ENCODE measurements around the gene MTNR1A.

Gene MTNR1A

DNA sequence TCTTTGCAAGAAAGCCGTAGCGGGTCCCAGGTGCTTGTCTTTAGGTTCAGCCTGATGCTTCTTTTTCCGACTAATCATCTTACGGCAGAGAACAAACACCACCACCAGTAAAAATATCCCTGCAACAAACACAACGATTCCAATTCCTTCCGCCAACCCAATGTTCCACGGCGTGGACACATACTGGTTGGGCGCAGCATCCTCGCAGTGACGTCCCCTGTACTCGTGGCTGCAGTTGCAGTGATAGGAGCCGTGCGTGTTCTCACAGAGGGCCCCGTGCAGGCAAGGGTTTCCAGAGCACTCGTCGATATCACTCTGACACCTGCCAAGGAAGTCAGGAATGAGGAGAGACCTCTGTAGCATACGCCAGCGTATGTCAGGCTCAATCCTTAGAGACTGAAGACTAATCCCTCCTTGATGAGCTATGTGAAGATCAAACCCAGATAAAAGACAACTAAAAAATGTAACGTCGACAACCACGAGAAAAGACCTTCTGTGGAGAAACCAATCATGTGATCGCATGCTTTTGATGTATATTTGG is 41.6 kb upstream of the MTNR1A start (continued):
- TF ChIP-seq ZNF654 (tag by site-specific recombination; IDR thresholded peaks at IDR 0.05; ENCODE audit: low read depth) (no peak), ZNF416 (tag by site-specific recombination; IDR thresholded peaks at IDR 0.05) (no peak), ZNF600 (tag by site-specific recombination; IDR thresholded peaks at IDR 0.05) (no peak), ZNF341 (tag by site-specific recombination; IDR thresholded peaks at IDR 0.05; ENCODE audit: low read depth) (no peak), ZNF302 (tag by site-specific recombination; IDR thresholded peaks at IDR 0.05; ENCODE audit: low read depth) (no peak), ZNF121 (tag by site-specific recombination; IDR thresholded peaks at IDR 0.05) (no peak), ZNF48 (tag by site-specific recombination; IDR thresholded peaks at IDR 0.05) (no peak)
- TF ChIP-seq, protein P1, sequence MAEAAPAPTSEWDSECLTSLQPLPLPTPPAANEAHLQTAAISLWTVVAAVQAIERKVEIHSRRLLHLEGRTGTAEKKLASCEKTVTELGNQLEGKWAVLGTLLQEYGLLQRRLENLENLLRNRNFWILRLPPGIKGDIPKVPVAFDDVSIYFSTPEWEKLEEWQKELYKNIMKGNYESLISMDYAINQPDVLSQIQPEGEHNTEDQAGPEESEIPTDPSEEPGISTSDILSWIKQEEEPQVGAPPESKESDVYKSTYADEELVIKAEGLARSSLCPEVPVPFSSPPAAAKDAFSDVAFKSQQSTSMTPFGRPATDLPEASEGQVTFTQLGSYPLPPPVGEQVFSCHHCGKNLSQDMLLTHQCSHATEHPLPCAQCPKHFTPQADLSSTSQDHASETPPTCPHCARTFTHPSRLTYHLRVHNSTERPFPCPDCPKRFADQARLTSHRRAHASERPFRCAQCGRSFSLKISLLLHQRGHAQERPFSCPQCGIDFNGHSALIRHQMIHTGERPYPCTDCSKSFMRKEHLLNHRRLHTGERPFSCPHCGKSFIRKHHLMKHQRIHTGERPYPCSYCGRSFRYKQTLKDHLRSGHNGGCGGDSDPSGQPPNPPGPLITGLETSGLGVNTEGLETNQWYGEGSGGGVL (tag by site-specific recombination; IDR thresholded peaks at IDR 0.05), result no peak
- TF ChIP-seq, protein P2, sequence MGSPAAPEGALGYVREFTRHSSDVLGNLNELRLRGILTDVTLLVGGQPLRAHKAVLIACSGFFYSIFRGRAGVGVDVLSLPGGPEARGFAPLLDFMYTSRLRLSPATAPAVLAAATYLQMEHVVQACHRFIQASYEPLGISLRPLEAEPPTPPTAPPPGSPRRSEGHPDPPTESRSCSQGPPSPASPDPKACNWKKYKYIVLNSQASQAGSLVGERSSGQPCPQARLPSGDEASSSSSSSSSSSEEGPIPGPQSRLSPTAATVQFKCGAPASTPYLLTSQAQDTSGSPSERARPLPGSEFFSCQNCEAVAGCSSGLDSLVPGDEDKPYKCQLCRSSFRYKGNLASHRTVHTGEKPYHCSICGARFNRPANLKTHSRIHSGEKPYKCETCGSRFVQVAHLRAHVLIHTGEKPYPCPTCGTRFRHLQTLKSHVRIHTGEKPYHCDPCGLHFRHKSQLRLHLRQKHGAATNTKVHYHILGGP (tag by site-specific recombination; IDR thresholded peaks at IDR 0.05), result no peak
- TF ChIP-seq, protein P3, sequence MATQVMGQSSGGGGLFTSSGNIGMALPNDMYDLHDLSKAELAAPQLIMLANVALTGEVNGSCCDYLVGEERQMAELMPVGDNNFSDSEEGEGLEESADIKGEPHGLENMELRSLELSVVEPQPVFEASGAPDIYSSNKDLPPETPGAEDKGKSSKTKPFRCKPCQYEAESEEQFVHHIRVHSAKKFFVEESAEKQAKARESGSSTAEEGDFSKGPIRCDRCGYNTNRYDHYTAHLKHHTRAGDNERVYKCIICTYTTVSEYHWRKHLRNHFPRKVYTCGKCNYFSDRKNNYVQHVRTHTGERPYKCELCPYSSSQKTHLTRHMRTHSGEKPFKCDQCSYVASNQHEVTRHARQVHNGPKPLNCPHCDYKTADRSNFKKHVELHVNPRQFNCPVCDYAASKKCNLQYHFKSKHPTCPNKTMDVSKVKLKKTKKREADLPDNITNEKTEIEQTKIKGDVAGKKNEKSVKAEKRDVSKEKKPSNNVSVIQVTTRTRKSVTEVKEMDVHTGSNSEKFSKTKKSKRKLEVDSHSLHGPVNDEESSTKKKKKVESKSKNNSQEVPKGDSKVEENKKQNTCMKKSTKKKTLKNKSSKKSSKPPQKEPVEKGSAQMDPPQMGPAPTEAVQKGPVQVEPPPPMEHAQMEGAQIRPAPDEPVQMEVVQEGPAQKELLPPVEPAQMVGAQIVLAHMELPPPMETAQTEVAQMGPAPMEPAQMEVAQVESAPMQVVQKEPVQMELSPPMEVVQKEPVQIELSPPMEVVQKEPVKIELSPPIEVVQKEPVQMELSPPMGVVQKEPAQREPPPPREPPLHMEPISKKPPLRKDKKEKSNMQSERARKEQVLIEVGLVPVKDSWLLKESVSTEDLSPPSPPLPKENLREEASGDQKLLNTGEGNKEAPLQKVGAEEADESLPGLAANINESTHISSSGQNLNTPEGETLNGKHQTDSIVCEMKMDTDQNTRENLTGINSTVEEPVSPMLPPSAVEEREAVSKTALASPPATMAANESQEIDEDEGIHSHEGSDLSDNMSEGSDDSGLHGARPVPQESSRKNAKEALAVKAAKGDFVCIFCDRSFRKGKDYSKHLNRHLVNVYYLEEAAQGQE (tag by site-specific recombination; IDR thresholded peaks at IDR 0.05), result no peak

DNA sequence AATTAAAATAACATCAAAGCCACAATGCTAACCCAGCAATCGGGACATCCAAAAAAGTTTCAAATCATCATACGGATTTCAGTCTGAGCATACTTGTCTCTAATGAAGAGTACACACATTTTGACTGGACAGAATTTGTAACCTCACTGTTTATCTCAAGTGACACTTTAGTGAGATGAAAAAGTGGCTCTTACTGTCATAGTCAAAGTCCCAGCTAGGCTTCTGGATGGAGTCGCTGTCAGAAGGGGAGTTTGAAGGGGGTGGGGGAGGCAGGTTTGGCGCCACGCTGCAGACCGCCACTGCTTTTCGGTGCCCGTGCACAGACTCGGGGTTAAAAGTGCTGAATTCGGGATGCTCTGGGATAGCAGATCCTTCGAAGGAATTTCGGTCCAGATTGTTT is 41.0 kb upstream of the MTNR1A start:
- Histone ChIP-seq H3K27ac (ENCODE audit: extremely low read depth, low read depth, low read length) (no peak overlapping the region), H3K4me3 (ENCODE audit: low read depth, low read length) (no peak overlapping the region), H3K4me1 (ENCODE audit: control insufficient read depth, insufficient read depth, low read length) (no peaks in the 10 kb centered on the region), H3K36me3 (ENCODE audit: control insufficient read depth in 2 of 2, insufficient read depth in 1 of 2, low read length in 2 of 2) (peaks cover 21 to 90% of the 10 kb centered on the region in 2 experiments), H3K9me3 (ENCODE audit: control insufficient read depth, insufficient read depth, low read depth, low read length) (no peaks in the 10 kb centered on the region)
- ChIA-PET CTCF (no interaction called here), POLR2A (no interaction called here)
- TF ChIP-seq, protein P4, sequence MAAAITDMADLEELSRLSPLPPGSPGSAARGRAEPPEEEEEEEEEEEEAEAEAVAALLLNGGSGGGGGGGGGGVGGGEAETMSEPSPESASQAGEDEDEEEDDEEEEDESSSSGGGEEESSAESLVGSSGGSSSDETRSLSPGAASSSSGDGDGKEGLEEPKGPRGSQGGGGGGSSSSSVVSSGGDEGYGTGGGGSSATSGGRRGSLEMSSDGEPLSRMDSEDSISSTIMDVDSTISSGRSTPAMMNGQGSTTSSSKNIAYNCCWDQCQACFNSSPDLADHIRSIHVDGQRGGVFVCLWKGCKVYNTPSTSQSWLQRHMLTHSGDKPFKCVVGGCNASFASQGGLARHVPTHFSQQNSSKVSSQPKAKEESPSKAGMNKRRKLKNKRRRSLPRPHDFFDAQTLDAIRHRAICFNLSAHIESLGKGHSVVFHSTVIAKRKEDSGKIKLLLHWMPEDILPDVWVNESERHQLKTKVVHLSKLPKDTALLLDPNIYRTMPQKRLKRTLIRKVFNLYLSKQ (tag by site-specific recombination; IDR thresholded peaks at IDR 0.05; ENCODE audit: borderline replicate concordance), result no peak
- TF ChIP-seq, protein P5, sequence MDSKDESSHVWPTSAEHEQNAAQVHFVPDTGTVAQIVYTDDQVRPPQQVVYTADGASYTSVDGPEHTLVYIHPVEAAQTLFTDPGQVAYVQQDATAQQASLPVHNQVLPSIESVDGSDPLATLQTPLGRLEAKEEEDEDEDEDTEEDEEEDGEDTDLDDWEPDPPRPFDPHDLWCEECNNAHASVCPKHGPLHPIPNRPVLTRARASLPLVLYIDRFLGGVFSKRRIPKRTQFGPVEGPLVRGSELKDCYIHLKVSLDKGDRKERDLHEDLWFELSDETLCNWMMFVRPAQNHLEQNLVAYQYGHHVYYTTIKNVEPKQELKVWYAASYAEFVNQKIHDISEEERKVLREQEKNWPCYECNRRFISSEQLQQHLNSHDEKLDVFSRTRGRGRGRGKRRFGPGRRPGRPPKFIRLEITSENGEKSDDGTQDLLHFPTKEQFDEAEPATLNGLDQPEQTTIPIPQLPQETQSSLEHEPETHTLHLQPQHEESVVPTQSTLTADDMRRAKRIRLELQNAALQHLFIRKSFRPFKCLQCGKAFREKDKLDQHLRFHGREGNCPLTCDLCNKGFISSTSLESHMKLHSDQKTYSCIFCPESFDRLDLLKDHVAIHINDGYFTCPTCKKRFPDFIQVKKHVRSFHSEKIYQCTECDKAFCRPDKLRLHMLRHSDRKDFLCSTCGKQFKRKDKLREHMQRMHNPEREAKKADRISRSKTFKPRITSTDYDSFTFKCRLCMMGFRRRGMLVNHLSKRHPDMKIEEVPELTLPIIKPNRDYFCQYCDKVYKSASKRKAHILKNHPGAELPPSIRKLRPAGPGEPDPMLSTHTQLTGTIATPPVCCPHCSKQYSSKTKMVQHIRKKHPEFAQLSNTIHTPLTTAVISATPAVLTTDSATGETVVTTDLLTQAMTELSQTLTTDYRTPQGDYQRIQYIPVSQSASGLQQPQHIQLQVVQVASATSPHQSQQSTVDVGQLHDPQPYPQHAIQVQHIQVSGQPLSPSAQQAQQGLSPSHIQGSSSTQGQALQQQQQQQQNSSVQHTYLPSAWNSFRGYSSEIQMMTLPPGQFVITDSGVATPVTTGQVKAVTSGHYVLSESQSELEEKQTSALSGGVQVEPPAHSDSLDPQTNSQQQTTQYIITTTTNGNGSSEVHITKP (tag by site-specific recombination; IDR thresholded peaks at IDR 0.05), result no peak
- no peak for TF ChIP-seq ZBTB17 (tag by site-specific recombination; IDR thresholded peaks at IDR 0.05)
- TF ChIP-seq ZNF626 (tag by site-specific recombination; IDR thresholded peaks at IDR 0.05), result no peak
- TF ChIP-seq, protein P6, sequence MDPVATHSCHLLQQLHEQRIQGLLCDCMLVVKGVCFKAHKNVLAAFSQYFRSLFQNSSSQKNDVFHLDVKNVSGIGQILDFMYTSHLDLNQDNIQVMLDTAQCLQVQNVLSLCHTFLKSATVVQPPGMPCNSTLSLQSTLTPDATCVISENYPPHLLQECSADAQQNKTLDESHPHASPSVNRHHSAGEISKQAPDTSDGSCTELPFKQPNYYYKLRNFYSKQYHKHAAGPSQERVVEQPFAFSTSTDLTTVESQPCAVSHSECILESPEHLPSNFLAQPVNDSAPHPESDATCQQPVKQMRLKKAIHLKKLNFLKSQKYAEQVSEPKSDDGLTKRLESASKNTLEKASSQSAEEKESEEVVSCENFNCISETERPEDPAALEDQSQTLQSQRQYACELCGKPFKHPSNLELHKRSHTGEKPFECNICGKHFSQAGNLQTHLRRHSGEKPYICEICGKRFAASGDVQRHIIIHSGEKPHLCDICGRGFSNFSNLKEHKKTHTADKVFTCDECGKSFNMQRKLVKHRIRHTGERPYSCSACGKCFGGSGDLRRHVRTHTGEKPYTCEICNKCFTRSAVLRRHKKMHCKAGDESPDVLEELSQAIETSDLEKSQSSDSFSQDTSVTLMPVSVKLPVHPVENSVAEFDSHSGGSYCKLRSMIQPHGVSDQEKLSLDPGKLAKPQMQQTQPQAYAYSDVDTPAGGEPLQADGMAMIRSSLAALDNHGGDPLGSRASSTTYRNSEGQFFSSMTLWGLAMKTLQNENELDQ (tag by site-specific recombination; IDR thresholded peaks at IDR 0.05; ENCODE audit: low read depth), result no peak
- no peak for TF ChIP-seq ZNF623 (tag by site-specific recombination; IDR thresholded peaks at IDR 0.05)
- no peak for TF ChIP-seq ZNF155 (tag by site-specific recombination; IDR thresholded peaks at IDR 0.05)
- TF ChIP-seq, protein P7, sequence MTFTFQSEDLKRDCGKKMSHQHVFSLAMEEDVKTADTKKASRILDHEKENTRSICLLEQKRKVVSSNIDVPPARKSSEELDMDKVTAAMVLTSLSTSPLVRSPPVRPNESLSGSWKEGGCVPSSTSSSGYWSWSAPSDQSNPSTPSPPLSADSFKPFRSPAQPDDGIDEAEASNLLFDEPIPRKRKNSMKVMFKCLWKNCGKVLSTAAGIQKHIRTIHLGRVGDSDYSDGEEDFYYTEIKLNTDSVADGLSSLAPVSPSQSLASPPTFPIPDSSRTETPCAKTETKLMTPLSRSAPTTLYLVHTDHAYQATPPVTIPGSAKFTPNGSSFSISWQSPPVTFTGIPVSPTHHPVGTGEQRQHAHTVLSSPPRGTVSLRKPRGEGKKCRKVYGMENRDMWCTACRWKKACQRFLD (tag by site-specific recombination; IDR thresholded peaks at IDR 0.05), result no peak
- no peak for TF ChIP-seq SETDB1 (IDR thresholded peaks at IDR 0.05; ENCODE audit: insufficient read length, low read length)
- TF ChIP-seq ZNF621 (tag by site-specific recombination; IDR thresholded peaks at IDR 0.05), result no peak
- no peak for TF ChIP-seq ZNF394 (tag by site-specific recombination; IDR thresholded peaks at IDR 0.05; ENCODE audit: borderline replicate concordance)
